Esophagus muscularis mucosa (tissue), 4 donors: ENCODE measurements around the gene DAG1.

Experiments used
- CTCF ChIP-seq, 3 experiments: fragments of 200-600 bp in 2 of 3; fragments of 450-650 bp in 1 of 3; sonication (generic) in 2 of 3; IDR thresholded peaks; one replicate each; pipeline ENCODE4 v1.5.1; 2017 to 2019; ENCODE audit warnings: antibody characterized with exemption in 3 of 3, mild to moderate bottlenecking in 2 of 3, moderate library complexity in 1 of 3
- EP300 ChIP-seq: sonication (generic); formaldehyde crosslinking; IDR thresholded peaks from one replicate; pipeline ENCODE4 v1.6.1; 2017; ENCODE audit warnings: antibody characterized with exemption
- POLR2A ChIP-seq: fragments of 450-650 bp; IDR thresholded peaks from one replicate; pipeline ENCODE4 v1.6.1; 2017; ENCODE audit warnings: antibody characterized with exemption, moderate library complexity, mild to moderate bottlenecking, low read depth

GRCh38 chr3:49470714-49471420 lies 800 bp downstream of the DAG1 start:
- TF ChIP-seq CTCF (IDR thresholded peaks at IDR 0.05) (no peak), EP300 (no peak), POLR2A (no peak)
